Transverse colon (tissue), 4 donors: ENCODE measurements around the gene CYP4B1. TPM values are rescaled to one million over a fixed set of nuclear protein-coding genes. Genes with fewer than 3 reads are reported as not detected.

Experiments used
- DNase-seq: peaks from one replicate; pipeline ENCODE4 v3.0.0-alpha.2; 2019
- H3K27ac ChIP-seq, 4 donors: fragments of 200-600 bp; sonication (generic); 2 replicates each; pipeline ENCODE4 v1.5.1; 2016 to 2018; ENCODE audit warnings: inconsistent platforms in 4 of 4
- H3K27me3 ChIP-seq: fragments of 200-600 bp; sonication (generic); 2 replicates; pipeline ENCODE4 v1.5.1; 2017; ENCODE audit warnings: inconsistent platforms
- H3K36me3 ChIP-seq, 4 donors: fragments of 200-600 bp; sonication (generic); 2 replicates each; pipeline ENCODE4 v1.5.1; 2017 to 2019; ENCODE audit warnings: inconsistent platforms in 4 of 4
- H3K4me1 ChIP-seq, 4 donors: fragments of 200-600 bp; sonication (generic); 2 replicates each; pipeline ENCODE4 v1.5.1; 2017 to 2020; ENCODE audit warnings: inconsistent platforms in 4 of 4
- H3K4me3 ChIP-seq, 4 donors: fragments of 200-600 bp; sonication (generic); 1 replicate in 1 of 4; 2 replicates in 3 of 4; pipeline versions ENCODE4 v1.5.1 to v1.6.1; 2017 to 2019; ENCODE audit warnings: inconsistent platforms in 4 of 4
- H3K9me3 ChIP-seq, 2 donors: fragments of 200-600 bp; sonication (generic); 2 replicates each; pipeline ENCODE4 v1.5.1; 2017 to 2019; ENCODE audit warnings: inconsistent platforms in 2 of 2
- CTCF ChIP-seq, 5 experiments: fragments of 200-600 bp in 3 of 5; fragments of 450-650 bp in 2 of 5; sonication (generic) in 3 of 5; IDR thresholded peaks; 1 replicate in 2 of 5; 2 replicates in 3 of 5; pipeline ENCODE4 v1.5.1; 2016 to 2017; ENCODE audit warnings: antibody characterized with exemption in 5 of 5, inconsistent platforms in 3 of 5, mild to moderate bottlenecking in 2 of 5, moderate library complexity in 1 of 5
- EP300 ChIP-seq: sonication (generic); formaldehyde crosslinking; IDR thresholded peaks from one replicate; pipeline ENCODE4 v1.6.1; 2017; ENCODE audit warnings: antibody characterized with exemption, low read depth
- POLR2A ChIP-seq: fragments of 450-650 bp; IDR thresholded peaks from one replicate; pipeline ENCODE4 v1.6.1; 2016; ENCODE audit warnings: antibody characterized with exemption, mild to moderate bottlenecking, moderate library complexity
- POLR2AphosphoS5 ChIP-seq, 3 donors: sonication (generic); formaldehyde crosslinking; IDR thresholded peaks; one replicate each; pipeline ENCODE4 v1.6.1; 2016; ENCODE audit warnings: antibody characterized with exemption in 3 of 3
- WGBS, 2 donors: methylation state at CpG; one replicate each; pipeline ENCODE4 v1.1.5; 2018; ENCODE audit warnings: low coverage in 1 of 2; 5-methylcytosine and 5-hydroxymethylcytosine counted together
- in situ Hi-C, 4 donors: fragments of 200-750 bp; cut with MboI; loops; one replicate each; pipeline versions ENCODE4 v1.15.0 to v1.15.1; 2017; ENCODE audit warnings: low sequenced_read_pairs in 3 of 4, low pct_ligation_motif_present in 1 of 4, low pct_unique_long_range_greater_than_20kb in 1 of 4
- intact Hi-C: fragments of 100-400 bp; cut with DNase I; formaldehyde crosslinking; loops from one replicate; pipeline ENCODE4 v1.15.1; 2023; ENCODE audit warnings: low total_unique reads
- total RNA-seq, 4 donors: library from RNA; depleted of rRNA; stranded (reverse); fragments of >200 nt; gene quantifications; one replicate each; pipeline ENCODE4 v1.1.0, GENCODE V29; 2016

Gene CYP4B1
- total RNA-seq, 4 donors from 2014 or later: 2.4 to 77.8 (median 25.2) TPM

- Histone ChIP-seq H3K36me3 (no peaks in the 10 kb centered on the region), H3K4me3 (no peak overlapping the region), H3K27ac (no peak overlapping the region), H3K4me1 (no peaks in the 10 kb centered on the region), H3K9me3 (no peaks in the 10 kb centered on the region), H3K27me3 (no peaks in the 10 kb centered on the region)
- WGBS, 2 donors: 78 to 81% methylated on average over 6 of the region's 6 CpGs
- in situ Hi-C loops (no loop called here), intact Hi-C loops (no loop called here)
- TF ChIP-seq CTCF (IDR thresholded peaks at IDR 0.05) (no peak), EP300 (no peak), POLR2A (no peak), POLR2AphosphoS5 (IDR thresholded peaks at IDR 0.05) (no peak)
- DNase-seq: no peak
These were observed 4.2 kb downstream of the CYP4B1 start for GRCh38 chr1:46802901-46803574.

- Histone ChIP-seq H3K4me3 (no peak overlapping the region), H3K9me3 (no peaks in the 10 kb centered on the region), H3K36me3 (no peaks in the 10 kb centered on the region), H3K27me3 (no peaks in the 10 kb centered on the region), H3K4me1 (no peaks in the 10 kb centered on the region), H3K27ac (no peak overlapping the region)
- intact Hi-C loops: no loop called here
- no peak for DNase-seq
- TF ChIP-seq POLR2A (no peak), CTCF (IDR thresholded peaks at IDR 0.05) (no peak)
- in situ Hi-C loops: no loop called here
- 75 to 100% methylated on average over 1 to 2 of the region's 2 CpGs for WGBS, 2 donors
These were observed 5.4 kb downstream of the CYP4B1 start for GRCh38 chr1:46804027-46804889.

GRCh38 chr1:46804926-46805325, 6.1 kb downstream of the CYP4B1 start:
- in situ Hi-C loops: no loop called here
- Histone ChIP-seq H3K27me3 (no peaks in the 10 kb centered on the region), H3K27ac (peak overlapping the region in 1 of 4 donors; percentile 74), H3K4me3 (no peak overlapping the region), H3K36me3 (no peaks in the 10 kb centered on the region), H3K4me1 (no peaks in the 10 kb centered on the region), H3K9me3 (no peaks in the 10 kb centered on the region)
- TF ChIP-seq POLR2AphosphoS5 (IDR thresholded peaks at IDR 0.05) (no peak), CTCF (IDR thresholded peaks at IDR 0.05) (no peak), POLR2A (no peak), EP300 (no peak)
- intact Hi-C loops: no loop called here
- 83% methylated on average over 1 of the region's 1 CpG; no CpG with 5 or more reads in 1 of the 2 donors for WGBS, 2 donors
- DNase-seq: no peak

- in situ Hi-C loops: no loop called here
- DNase-seq: no peak
- H3K4me3 ChIP-seq: no peak overlapping the region
- 67% methylated on average over 1 of the region's 1 CpG; no CpG with 5 or more reads in 1 of the 2 donors for WGBS, 2 donors
- H3K27me3 ChIP-seq: no peaks in the 10 kb centered on the region
- no peaks in the 10 kb centered on the region for H3K9me3 ChIP-seq
- intact Hi-C loops: no loop called here
- peak overlapping the region; percentile 42 to 74 (median 52) for H3K27ac ChIP-seq
- no peak for TF ChIP-seq CTCF (IDR thresholded peaks at IDR 0.05)
- TF ChIP-seq EP300: no peak
- no peak for TF ChIP-seq POLR2A
- TF ChIP-seq POLR2AphosphoS5 (IDR thresholded peaks at IDR 0.05): no peak
- H3K4me1 ChIP-seq: no peaks in the 10 kb centered on the region
- no peaks in the 10 kb centered on the region for H3K36me3 ChIP-seq
These were observed 6.9 kb downstream of the CYP4B1 start for GRCh38 chr1:46805755-46806154.
